Activated T-cell treated with anti-CD3 and anti-CD28 coated beads, Interleukin-2, amount 50 U/mL, for 72 hours (primary cell): Measurements from ENCODE around the gene SPATA13. TPM values are rescaled to one million over a fixed set of nuclear protein-coding genes. Genes with fewer than 3 reads are reported as not detected.

Source experiments
- ATAC-seq, 2 donors: fragments of 150-1000 bp; cut with Tn5 transposase; replicated peaks in 1 of 2; 2 replicates each; pipeline ENCODE4 v1.10.0; 2021; ENCODE audit warnings: moderate library complexity in 2 of 2, mild to moderate bottlenecking in 1 of 2
- DNase-seq, 2 donors: peaks; one replicate each; pipeline ENCODE4 v3.0.0; 2021 to 2022; ENCODE audit warnings: mixed read lengths in 1 of 2
- H3K27ac Mint-ChIP-seq: one replicate; pipeline ENCODE4 v1.8.0; 2022; ENCODE audit warnings: mild to moderate bottlenecking, moderate library complexity, mixed read lengths
- H3K27me3 Mint-ChIP-seq: one replicate; pipeline ENCODE4 v1.8.0; 2022; ENCODE audit warnings: low read depth, mixed read lengths
- H3K36me3 Mint-ChIP-seq, 2 donors: one replicate each; pipeline ENCODE4 v1.8.0; 2022; ENCODE audit warnings: mixed read lengths in 2 of 2, mild to moderate bottlenecking in 1 of 2; ENCODE audit not compliant: insufficient read depth in 2 of 2
- H3K4me1 Mint-ChIP-seq: one replicate; pipeline ENCODE4 v1.8.0; 2022; ENCODE audit warnings: low read depth, mixed read lengths
- H3K4me3 Mint-ChIP-seq, 2 donors: one replicate each; pipeline ENCODE4 v1.8.0; 2022; ENCODE audit warnings: mild to moderate bottlenecking in 2 of 2, mixed read lengths in 2 of 2, moderate library complexity in 2 of 2
- H3K9me3 Mint-ChIP-seq, 2 donors: one replicate each; pipeline ENCODE4 v1.8.0; 2022; ENCODE audit warnings: mixed read lengths in 2 of 2
- total RNA-seq, 2 donors: library from RNA; stranded (reverse); gene quantifications; one replicate each; pipeline ENCODE4 v1.2.3, GENCODE V29; 2022

The SPATA13 gene
- total RNA-seq, 2 donors from 2014 or later, result 60.8 to 68.6 TPM

DNA sequence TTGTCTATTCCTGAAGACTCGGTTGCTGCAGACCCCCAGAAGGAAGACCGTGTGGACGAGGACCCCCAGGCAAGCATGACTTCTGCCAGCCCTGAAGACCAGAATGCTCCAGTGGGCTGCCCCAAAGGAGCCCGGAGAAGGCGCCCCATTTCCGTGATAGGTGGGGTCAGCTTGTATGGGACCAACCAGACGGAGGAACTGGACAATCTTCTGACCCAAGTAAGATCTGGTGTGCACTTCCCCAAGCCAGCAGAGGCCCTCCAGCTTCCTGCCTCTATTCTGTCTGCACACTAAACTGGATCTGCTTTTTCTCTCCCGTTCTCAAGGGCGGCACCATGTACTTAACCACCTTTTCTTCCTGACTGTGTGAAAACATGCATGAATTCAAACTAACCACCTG is 89.1 kb downstream of the SPATA13 start:
- no peaks in the 10 kb centered on the region for H3K27me3 Mint-ChIP-seq
- H3K4me1 Mint-ChIP-seq, result peaks cover 69% of the 10 kb centered on the region
- no peak for ATAC-seq
- H3K4me3 Mint-ChIP-seq, result peak overlapping the region; percentile 94 to 97
- H3K9me3 Mint-ChIP-seq, result no peaks in the 10 kb centered on the region
- DNase-seq, result no peak
- H3K36me3 Mint-ChIP-seq, result peaks cover 9 to 17% of the 10 kb centered on the region in 2 donors
- peak overlapping the region; percentile 91 for H3K27ac Mint-ChIP-seq

DNA sequence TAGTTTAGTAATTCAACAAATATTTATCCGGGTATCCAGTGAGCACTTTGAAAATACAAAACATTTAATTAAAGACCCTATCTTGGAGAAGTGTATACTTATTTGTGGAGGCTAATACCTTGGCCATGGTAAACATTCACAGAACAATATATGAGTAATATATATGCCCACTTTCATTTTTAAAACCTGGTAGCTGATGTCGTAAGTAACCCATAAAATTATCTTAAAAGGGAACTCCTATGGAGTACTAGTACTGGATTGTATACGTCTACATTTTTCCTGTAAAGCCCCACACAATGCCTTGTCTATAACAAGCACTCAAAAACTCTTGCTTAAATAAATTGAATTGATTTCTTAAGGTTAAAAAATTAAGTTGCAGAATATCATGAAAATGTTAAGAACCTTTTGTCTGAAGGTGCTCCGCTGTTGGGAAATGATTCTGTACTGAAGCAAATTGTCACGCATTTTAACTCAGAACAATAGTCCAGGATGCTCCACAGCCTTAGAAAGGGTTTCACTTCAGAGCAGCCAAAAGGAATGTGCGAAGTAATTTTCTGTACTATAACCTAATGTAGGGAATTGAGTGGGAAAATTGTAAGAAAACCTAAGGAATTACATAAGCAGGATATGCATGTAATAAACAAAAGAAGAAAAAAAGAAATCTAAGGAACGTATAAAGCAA is 90.0 kb downstream of the SPATA13 start:
- DNase-seq (no peak), ATAC-seq (no peak)
- no peaks in the 10 kb centered on the region for H3K9me3 Mint-ChIP-seq
- H3K27me3 Mint-ChIP-seq, result no peaks in the 10 kb centered on the region
- peak overlapping the region; percentile 94 to 97 for H3K4me3 Mint-ChIP-seq
- peak overlapping the region; percentile 97 for H3K27ac Mint-ChIP-seq
- H3K36me3 Mint-ChIP-seq, result peaks cover 12 to 21% of the 10 kb centered on the region in 2 donors
- peaks cover 78% of the 10 kb centered on the region for H3K4me1 Mint-ChIP-seq

DNA sequence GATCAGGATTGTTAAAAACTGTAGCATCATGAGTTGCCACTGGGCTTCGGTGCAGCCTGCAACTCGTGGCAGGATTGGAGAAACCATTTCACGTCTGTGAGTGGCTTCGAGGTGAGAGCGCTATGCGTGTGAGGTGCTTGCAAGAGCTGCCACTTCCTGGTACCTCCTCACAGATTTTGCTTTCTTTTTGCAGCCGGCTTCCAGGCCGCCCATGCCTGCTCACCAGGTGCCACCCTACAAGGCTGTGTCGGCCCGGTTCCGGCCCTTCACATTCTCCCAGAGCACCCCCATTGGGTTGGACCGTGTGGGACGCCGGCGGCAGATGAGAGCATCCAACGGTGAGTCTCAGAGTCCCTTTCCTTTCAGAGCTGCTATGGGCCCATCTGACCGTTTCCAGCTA is 91.0 kb downstream of the SPATA13 start:
- peaks cover 13 to 21% of the 10 kb centered on the region in 2 donors for H3K36me3 Mint-ChIP-seq
- ATAC-seq (peak; percentile 87 to 89), DNase-seq (peak; percentile 83 to 87)
- no peaks in the 10 kb centered on the region for H3K9me3 Mint-ChIP-seq
- peak overlapping the region; percentile 94 to 97 for H3K4me3 Mint-ChIP-seq
- no peaks in the 10 kb centered on the region for H3K27me3 Mint-ChIP-seq
- peak overlapping the region; percentile 97 for H3K27ac Mint-ChIP-seq
- H3K4me1 Mint-ChIP-seq, result peaks cover 83% of the 10 kb centered on the region

- Mint-ChIP-seq H3K36me3 (peaks cover 14 to 25% of the 10 kb centered on the region in 2 donors), H3K27ac (peak overlapping the region; percentile 97), H3K4me3 (peak overlapping the region; percentile 94 to 97), H3K27me3 (no peaks in the 10 kb centered on the region), H3K9me3 (no peaks in the 10 kb centered on the region), H3K4me1 (peaks cover 84% of the 10 kb centered on the region)
- no peak for DNase-seq
- peak; percentile 9 to 10 for ATAC-seq
Observed at GRCh38 chr13:24252136-24252535, 91.6 kb downstream of the SPATA13 start.

GRCh38 chr13:24253520-24254145 is 93.1 kb downstream of the SPATA13 start:
- Mint-ChIP-seq H3K4me3 (peak overlapping the region; percentile 94 to 97), H3K27ac (peak overlapping the region; percentile 97), H3K9me3 (no peaks in the 10 kb centered on the region), H3K4me1 (peaks cover 97% of the 10 kb centered on the region), H3K36me3 (peaks cover 14 to 26% of the 10 kb centered on the region in 2 donors), H3K27me3 (no peaks in the 10 kb centered on the region)
- DNase-seq (no peak), ATAC-seq (no peak)

DNA sequence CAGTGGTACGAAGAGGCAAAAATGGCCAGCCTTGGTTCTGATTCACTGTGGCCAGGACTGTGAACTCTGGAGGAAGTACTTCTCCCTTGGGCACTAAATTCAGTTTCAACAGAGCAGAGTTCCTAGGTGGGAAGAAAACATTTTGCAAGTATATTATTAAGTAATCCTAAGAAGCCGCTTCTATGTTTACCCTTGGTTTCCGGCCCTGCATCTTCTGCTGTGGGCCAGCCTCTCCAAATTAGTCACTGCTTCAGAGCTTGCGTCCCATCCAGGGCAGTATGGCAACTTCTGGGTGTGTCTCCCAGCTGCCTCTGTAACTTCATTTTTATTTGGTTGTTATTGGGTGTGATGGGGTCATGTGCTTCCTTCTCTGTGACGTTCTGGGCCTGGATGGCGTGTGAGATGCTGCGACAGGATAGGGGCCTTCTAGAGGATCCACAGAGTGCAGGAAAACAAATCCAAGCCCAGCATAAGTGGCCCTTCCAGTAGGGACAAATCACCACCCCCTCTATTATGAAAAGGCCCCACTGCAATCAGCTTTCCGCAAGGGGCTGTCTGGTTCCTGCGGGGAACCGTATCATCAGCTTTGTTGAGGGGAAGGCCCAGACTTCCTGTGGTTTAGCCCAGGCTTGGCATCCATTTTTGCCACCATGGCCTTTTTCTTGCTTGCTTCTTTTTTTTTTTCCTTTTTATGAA is 93.8 kb downstream of the SPATA13 start:
- ATAC-seq, result peak; percentile 64 to 70
- H3K27ac Mint-ChIP-seq, result peak overlapping the region; percentile 97
- H3K9me3 Mint-ChIP-seq, result no peaks in the 10 kb centered on the region
- H3K27me3 Mint-ChIP-seq, result no peaks in the 10 kb centered on the region
- H3K36me3 Mint-ChIP-seq, result peaks cover 14 to 26% of the 10 kb centered on the region in 2 donors
- peak overlapping the region; percentile 94 to 97 for H3K4me3 Mint-ChIP-seq
- H3K4me1 Mint-ChIP-seq, result peaks cover 97% of the 10 kb centered on the region
- peak; percentile 65 to 72 for DNase-seq

- Mint-ChIP-seq H3K27me3 (no peaks in the 10 kb centered on the region), H3K27ac (peak overlapping the region; percentile 86), H3K9me3 (no peaks in the 10 kb centered on the region), H3K4me3 (peak overlapping the region in 1 of 2 donors; percentile 39), H3K4me1 (peaks cover 94% of the 10 kb centered on the region), H3K36me3 (peaks cover 13 to 30% of the 10 kb centered on the region in 2 donors)
- ATAC-seq (no peak), DNase-seq (no peak)
Observed at GRCh38 chr13:24257497-24257896, 97.0 kb downstream of the SPATA13 start.

GRCh38 chr13:24261566-24261965 is 101.0 kb downstream of the SPATA13 start:
- DNase-seq, result peak in 1 of 2 donors; percentile 28
- Mint-ChIP-seq H3K36me3 (peaks cover 3 to 14% of the 10 kb centered on the region in 2 donors), H3K9me3 (no peaks in the 10 kb centered on the region), H3K4me3 (peak overlapping the region; percentile 57 to 89), H3K27me3 (no peaks in the 10 kb centered on the region), H3K4me1 (peaks cover 96% of the 10 kb centered on the region), H3K27ac (peak overlapping the region; percentile 96)
- no peak for ATAC-seq

GRCh38 chr13:24263632-24264031 is 103.1 kb downstream of the SPATA13 start:
- ATAC-seq (no peak), DNase-seq (no peak)
- Mint-ChIP-seq H3K27ac (peak overlapping the region; percentile 95), H3K9me3 (no peaks in the 10 kb centered on the region), H3K4me1 (peaks cover 96% of the 10 kb centered on the region), H3K27me3 (no peaks in the 10 kb centered on the region), H3K36me3 (peaks cover 2 to 9% of the 10 kb centered on the region in 2 donors), H3K4me3 (peak overlapping the region; percentile 79 to 92)

DNA sequence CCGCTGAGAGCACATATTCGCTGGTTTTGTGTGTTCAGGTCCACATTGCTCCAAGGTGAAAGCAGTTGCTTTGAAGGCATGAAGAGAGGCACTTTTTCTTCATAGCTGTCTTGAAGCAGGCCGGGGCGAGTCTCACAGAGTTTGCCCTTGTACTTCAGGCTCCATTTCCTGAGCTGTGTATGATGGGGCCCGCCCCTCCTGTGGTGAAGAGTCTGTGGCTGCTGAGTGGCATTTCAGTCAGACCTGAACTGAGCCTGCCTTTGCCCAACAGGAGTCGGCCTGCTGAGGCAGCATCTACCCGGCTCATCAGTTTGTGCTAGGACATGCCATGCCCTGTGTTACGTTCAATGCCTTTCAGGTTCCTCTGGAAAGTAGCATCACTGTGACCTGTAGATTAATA is 104.5 kb downstream of the SPATA13 start:
- ATAC-seq (peak; percentile 95 to 98), DNase-seq (peak; percentile 87 to 90)
- Mint-ChIP-seq H3K4me3 (peak overlapping the region; percentile 79 to 92), H3K27me3 (no peaks in the 10 kb centered on the region), H3K9me3 (no peaks in the 10 kb centered on the region), H3K27ac (peak overlapping the region; percentile 95), H3K36me3 (peaks cover 2 to 8% of the 10 kb centered on the region in 2 donors), H3K4me1 (peaks cover 99% of the 10 kb centered on the region)

GRCh38 chr13:24265453-24265852 is 104.9 kb downstream of the SPATA13 start:
- ATAC-seq, result no peak
- Mint-ChIP-seq H3K36me3 (peaks cover 2 to 7% of the 10 kb centered on the region in 2 donors), H3K27me3 (no peaks in the 10 kb centered on the region), H3K4me1 (peaks cover 99% of the 10 kb centered on the region), H3K4me3 (peak overlapping the region; percentile 79 to 92), H3K9me3 (no peaks in the 10 kb centered on the region), H3K27ac (peak overlapping the region; percentile 95)
- DNase-seq, result no peak

GRCh38 chr13:24267274-24267673 is 106.8 kb downstream of the SPATA13 start:
- Mint-ChIP-seq H3K4me1 (peaks cover 93% of the 10 kb centered on the region), H3K4me3 (peak overlapping the region; percentile 82 to 93)
- DNase-seq, result no peak

DNA sequence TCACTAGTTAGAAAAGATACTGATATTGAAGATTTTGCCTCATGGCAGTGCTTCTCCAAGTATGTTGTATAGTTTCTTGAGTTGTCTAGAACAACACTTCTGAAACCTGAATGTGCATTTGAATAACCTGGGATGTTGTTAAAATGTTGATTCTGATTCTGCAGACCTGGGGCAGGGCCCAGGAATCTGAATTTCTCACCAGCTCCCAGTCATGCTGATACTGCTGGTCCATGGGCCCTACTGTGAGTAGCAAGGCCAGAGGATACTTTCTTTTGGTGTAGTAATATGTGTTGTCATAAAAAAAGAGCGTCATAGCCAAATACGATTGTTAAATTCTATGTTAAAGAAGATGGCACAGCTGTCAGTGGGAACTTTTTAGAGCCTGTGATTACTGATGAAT is 107.3 kb downstream of the SPATA13 start:
- H3K27ac Mint-ChIP-seq, result peak overlapping the region; percentile 96
- H3K4me1 Mint-ChIP-seq, result peaks cover 92% of the 10 kb centered on the region
- no peaks in the 10 kb centered on the region for H3K9me3 Mint-ChIP-seq
- DNase-seq (no peak), ATAC-seq (no peak)
- H3K4me3 Mint-ChIP-seq, result peak overlapping the region; percentile 82 to 93
- H3K27me3 Mint-ChIP-seq, result no peaks in the 10 kb centered on the region
- peaks cover 1 to 7% of the 10 kb centered on the region in 2 donors for H3K36me3 Mint-ChIP-seq

More at GRCh38 chr13:24267274-24267673, 106.8 kb downstream of the SPATA13 start:
- peaks cover 0 to 5% of the 10 kb centered on the region in 2 donors for H3K36me3 Mint-ChIP-seq
- no peaks in the 10 kb centered on the region for H3K27me3 Mint-ChIP-seq
- peak overlapping the region; percentile 96 for H3K27ac Mint-ChIP-seq
- no peaks in the 10 kb centered on the region for H3K9me3 Mint-ChIP-seq
- ATAC-seq, result no peak
